Measurements from ENCODE around the gene TREH. TPM values are rescaled to one million over a fixed set of nuclear protein-coding genes. Genes with fewer than 3 reads are reported as not detected.
"Not testable (repeated sequence)": the region's sequence is repeated elsewhere in the genome, so short reads cannot be mapped to it uniquely, and the experiment has no call there.

The TREH gene, protein sequence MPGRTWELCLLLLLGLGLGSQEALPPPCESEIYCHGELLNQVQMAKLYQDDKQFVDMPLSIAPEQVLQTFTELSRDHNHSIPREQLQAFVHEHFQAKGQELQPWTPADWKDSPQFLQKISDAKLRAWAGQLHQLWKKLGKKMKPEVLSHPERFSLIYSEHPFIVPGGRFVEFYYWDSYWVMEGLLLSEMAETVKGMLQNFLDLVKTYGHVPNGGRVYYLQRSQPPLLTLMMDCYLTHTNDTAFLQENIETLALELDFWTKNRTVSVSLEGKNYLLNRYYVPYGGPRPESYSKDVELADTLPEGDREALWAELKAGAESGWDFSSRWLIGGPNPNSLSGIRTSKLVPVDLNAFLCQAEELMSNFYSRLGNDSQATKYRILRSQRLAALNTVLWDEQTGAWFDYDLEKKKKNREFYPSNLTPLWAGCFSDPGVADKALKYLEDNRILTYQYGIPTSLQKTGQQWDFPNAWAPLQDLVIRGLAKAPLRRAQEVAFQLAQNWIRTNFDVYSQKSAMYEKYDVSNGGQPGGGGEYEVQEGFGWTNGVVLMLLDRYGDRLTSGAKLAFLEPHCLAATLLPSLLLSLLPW
- total RNA-seq = not detected

DNA sequence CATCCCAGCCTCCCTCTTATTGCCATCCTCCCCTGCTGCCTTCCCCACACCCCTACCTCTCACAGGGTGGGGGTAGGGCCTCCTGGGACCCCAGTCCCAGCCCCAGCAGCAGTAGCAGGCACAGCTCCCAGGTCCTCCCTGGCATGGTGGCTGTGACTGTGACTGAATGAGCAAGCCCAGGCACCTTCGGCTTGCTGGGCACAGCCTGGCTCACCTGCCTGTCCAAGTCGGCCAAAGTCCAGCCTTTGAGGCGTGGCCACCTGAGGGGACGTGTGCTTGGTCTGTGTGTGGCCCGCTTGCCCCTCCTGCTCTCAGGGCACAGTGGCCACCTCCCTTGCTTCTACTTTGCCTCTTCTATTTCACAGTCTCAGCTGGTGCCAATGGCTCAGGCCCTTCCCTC lies at the start of gene TREH:
Gene TREH, minus strand, starts transcription at position 168 of the 400 bp plus-strand sequence. Its CDS starts 23 bp downstream, at position 145.
- no peak for DNase-seq

DNA sequence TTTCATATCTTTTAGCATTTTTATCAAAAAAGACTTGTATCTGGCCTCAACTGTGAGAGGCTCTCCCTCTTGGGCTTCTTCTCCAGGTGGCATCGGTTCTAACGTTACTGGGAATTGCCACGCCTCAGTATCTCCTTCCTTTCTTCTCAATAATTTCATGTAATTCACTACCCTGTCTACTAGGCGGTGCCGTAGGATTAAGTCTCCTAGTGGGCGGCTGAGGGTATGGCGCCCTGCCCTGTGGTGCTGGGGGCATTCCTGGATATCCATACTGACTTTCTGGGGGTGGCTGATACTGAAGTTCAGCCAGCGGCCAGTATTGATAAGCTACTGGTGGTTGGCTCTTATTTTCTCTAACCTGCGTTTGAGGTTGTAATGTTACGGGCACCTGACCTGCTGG lies 48.7 kb upstream of the TREH start:
- not testable (repeated sequence) for DNase-seq

DNA sequence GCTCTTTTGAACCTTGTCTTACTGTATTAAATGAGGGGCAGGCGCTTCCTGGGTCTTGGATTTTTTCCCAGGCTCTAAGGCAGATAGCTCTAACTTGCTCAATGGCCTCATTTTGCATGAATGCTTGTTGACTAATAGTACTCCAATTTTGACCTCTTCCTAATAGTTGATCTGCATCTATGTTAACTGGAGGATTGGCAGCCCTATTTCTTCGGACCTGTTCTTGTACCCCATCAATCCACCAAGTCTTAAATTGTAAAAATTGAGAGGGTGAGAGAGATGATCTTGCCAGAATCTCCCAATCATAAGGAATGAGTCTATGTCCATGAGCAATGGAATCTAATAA lies 48.2 kb upstream of the TREH start:
- DNase-seq = not testable (repeated sequence)

DNA sequence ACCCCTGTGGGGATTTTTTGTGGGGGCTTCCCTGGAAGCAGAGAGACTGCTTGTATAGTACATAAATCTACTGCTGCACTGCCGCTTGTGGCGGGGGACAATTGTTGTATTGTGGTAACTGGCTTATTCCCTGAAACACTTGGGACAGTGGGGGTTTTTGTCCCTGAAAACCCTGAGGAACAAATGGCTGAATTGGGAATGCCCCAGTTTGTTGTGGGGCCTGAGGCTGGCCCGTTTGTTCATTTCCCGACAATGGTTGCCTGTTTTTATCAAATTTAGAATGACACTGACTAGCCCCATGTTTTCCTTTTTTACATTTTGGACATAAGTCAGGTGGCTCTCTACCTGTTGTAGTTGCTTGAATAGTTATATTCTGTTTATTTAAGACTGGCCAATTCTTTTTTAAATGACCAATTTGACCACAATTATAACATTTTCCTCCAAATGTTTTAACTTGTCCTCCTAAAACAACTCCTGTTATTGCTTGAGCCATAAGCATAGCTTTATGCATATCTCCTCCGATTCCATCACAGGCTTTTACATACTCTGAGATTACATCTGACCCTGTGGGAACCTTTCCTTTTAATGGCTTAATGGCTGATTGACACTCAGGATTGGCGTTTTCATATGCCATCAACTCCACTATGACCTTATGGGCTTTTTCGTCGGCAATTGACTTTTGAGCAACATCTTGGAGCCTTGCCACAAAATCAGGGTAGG lies 47.7 kb upstream of the TREH start:
- not testable (repeated sequence) for DNase-seq

DNA sequence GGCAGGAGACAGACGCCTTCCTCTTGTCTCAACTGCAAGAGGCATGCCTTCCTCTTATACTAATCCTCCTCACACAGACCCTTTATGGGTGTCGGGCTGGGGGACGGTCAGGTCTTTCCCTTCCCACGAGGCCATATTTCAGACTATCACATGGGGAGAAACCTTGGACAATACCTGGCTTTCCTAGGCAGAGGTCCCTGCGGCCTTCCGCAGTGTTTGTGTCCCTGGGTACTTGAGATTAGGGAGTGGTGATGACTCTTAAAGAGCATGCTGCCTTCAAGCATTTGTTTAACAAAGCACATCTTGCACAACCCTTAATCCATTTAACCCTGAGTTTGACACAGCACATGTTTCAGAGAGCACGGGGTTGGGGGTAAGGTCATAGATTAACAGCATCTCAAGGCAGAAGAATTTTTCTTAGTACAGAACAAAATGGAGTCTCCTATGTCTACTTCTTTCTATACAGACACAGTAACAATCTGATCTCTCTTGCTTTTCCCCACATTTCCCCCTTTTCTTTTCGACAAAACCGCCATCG lies 42.1 kb upstream of the TREH start:
- DNase-seq = not testable (repeated sequence)

DNA sequence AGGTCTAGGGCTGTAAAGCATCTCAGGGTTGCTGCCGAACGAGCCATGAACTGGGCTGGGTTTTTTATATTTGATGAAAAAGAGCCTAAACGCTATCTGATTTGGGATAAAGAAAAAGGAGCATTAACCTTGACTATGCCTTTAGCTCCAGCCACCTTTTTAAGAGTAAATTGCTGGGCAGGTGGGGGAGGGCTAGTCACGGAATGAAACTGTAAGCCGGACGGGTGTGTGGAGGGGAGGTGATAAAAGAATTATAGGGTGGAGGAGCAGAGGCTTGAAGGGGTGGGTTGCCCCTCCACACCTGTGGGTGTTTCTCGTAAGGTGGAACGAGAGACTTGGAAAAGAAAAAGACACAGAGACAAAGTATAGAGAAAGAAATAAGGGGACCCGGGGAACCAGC lies 41.3 kb upstream of the TREH start:
- not testable (repeated sequence) for DNase-seq

DNA sequence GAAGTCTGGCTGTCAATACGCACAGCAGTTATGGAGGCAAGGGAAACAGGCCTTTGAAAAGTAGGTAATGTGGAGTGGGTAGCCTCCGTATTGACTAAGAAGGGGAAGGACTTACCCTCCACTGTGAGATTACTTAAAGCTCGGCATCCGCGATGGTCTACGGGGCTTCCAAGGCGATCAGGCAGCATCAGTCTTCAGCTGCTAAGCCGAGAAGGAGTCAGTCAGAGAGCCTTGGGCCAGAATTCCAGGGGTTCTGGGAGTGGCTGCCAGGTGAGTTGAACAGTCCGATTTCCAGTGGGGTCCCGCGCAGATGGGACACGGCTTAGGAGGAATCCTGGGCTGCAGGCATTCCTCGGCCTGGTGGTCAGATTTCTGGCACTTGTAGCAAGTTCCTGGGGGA lies 40.6 kb upstream of the TREH start:
- DNase-seq = not testable (repeated sequence)

DNA sequence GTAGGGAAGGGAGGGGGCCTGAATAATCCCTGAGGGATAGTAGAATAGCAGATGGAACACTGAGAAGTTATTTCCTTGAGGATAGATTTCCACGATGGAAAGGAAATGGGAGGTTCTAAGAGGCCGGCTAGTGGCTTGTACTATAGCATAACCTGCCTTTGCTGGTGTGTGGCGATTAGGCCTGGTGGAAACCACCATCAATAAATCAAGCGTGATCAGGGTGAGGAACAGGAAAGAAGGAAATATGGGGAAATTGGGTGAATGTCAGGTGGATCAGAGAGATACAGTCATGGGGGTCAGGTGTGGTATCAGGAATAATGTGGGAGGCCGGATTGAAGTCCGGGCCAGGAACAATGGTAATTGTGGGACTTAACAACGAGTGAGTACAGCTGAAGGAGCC lies 39.1 kb upstream of the TREH start:
- DNase-seq = not testable (repeated sequence)

DNA sequence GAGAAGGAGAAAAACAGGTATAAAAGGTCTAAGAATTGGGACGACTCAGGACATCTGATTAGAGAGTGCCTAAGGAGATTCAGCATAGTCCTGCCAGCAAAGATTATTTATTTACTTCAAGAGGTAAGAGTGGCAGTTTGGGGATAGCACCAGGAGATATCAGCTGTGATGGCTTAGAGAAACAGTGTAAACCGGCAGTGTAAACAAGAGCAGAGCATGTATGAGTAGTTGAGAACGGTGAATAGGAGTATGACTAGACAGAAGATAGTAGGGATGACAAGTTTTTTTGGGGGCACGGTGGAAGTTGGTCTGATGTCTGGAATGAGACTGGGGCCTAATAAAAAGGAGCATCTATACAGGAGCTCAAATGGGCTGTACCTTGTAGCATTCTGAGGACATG lies 38.3 kb upstream of the TREH start:
- DNase-seq = not testable (repeated sequence)

DNA sequence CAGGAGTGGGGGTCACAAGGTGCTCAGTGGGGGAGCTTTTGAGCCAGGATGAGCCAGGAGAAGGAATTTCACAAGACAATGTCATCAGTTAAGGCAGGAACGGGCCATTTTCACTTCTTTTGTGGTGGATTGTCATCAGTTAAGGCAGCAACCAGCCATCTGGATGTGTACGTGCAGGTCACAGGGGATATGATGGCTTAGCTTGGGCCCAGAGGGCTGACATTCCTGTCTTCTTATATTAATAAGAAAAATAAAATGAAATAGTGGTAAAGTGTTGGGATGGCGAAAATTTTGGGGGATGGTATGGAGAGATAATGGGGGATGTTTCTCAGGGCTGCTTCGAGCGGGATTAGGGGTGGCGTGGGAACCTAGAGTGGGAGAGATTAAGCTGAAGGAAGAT lies 37.8 kb upstream of the TREH start:
- not testable (repeated sequence) for DNase-seq

DNA sequence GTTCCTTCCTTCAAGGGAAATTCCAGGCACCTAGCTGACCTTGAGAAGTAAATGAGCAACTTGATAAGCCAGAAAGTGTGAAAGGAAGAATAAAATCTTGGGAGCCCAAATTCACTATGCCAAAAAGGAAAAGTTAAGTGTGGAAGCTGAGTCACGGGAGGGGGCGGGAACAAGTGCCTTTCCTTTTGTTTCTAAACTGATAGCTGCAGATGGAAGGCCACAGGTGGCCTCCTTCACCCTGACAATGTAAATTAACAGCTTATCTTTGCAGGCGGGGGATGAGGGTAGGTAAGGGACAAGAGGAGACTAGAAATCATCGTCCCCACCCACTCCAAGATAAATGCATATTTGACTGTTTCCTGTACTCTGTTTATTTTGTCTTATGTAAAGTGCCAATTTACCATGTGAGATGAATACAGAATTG lies 36.4 kb upstream of the TREH start:
- DNase-seq = no peak

DNA sequence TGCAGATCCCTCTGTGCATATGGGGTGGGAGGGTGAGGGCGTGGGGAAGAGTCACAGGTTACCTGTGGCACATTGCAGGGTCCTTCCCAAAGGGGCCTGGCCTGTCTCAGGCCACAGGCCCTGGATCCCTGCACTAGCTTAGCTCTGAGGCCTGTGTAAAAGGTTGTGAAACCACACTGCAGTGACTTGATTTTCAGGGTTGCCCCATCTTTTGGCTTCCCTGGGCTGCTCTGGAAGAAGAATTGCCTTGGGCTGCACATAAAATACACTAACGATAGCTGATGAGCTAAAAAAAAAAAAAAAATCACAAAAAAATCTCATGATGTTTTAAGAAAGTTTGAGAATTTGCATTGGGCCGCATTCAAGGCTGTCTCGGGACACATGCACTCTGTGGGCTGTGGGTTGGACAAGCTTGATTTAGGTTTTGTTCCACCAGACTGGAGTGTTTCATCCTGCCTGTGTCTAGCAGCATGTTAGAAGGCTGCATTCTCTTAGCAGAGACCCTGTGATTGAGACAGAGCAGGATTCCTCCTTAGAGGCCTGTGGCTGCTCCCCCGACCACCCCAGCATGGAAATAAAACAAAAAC lies 35.9 kb upstream of the TREH start:
- DNase-seq = no peak

DNA sequence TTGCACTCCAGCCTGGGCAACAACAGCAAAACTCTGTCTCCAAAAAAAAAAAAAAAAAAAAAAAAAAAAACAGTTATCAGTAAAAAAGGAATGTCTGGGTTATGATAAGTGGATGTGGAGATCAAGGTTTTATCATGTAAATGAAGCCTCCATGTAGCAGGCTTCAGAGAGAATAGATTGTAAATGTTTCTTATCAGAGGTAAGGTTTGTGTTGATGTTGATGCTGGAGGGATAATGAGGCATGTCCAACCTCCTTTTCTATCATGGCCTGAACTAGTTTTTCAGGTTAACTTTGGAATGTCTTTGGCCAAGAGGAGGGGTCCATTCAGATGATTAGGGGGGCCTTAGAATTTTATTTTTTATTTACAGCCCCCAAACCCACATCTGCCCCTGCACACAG lies 35.4 kb upstream of the TREH start:
- DNase-seq = no peak

DNA sequence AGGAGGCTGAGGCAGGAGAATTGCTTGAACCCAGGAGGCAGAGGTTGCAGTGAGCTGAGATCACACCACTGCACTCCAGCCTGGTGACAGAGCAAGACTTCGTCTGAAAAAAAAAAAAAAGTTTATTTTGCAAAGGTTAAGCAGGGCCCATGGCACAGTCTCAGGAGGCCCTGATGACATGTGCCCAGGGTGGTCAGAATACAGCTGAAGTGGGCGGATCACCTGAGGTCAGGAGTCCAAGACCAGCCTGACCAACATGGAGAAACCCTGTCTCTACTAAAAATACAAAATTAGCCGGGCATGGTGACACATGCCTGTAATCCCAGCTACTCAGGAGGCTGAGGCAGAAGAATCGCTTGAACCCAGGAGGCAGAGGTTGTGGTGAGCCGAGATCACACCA lies 35.0 kb upstream of the TREH start:
- DNase-seq = not testable (repeated sequence)

DNA sequence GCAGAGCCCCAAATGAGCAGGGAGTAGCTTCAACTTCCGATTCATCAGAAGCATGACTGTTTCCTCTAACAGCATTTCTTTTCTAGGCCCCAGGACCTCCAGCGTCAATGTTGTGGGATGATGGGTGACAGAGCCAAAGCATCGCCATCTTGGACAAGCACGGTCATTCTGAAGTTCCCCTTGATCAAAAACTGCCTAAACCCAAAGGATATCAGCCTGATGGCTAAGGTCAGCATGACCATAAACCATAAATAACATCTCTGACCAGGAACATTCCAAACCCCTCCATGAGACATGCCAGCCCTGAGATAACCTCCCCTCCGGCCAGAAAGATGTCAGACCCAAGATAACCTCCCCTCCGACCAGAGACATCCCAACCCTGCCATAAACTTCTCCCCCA lies 28.8 kb upstream of the TREH start:
- no peak for DNase-seq

DNA sequence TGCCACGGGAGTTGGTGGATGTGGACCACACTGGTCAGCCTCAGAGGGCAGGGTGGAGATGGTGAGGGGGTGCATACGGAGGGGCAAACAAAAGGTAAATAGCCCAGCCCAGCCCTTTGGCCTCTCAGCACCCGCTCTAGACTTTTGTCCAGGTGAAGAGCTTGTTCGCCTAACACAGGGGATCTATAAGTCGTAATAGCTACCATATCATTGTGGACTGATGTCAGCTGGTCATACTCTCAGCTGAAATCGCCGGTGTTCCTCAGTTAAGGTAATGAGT lies 27.0 kb upstream of the TREH start:
- no peak for DNase-seq

DNA sequence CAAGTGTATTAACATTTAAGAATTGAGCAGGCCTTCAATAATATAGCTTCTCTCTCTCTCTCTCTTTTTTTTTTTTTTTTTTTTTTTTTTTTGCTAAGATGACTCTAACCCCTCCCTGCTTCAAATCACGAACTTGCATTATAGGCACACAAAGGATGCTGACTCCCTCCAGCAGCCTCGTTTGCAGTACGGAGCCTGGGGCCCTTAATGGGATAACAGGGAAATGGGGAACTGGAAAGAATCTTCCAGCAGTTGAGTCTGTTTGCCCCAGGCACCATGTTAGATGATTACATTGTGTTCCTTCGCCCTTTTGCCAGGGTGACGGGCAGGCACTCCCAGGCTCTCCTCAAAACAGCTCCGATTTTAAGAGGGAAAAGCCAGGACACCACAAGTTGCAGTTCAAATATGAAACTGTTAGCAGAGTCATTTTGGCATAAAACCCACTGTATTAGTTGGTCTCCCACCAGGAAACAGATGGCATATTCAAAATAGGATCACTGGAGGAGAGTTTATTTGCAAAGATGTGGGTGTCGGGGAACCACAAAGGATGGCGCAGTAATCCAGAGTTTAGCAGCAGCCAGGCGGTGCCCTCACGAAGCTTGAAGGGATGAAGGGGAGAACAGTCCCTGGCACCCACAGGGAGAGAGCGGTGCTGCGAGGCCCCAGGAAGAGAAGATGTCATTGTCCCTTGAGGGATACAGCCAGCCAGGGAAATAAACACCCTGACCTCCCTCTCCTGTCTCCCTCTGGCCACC lies 26.5 kb upstream of the TREH start:
- no peak for DNase-seq

DNA sequence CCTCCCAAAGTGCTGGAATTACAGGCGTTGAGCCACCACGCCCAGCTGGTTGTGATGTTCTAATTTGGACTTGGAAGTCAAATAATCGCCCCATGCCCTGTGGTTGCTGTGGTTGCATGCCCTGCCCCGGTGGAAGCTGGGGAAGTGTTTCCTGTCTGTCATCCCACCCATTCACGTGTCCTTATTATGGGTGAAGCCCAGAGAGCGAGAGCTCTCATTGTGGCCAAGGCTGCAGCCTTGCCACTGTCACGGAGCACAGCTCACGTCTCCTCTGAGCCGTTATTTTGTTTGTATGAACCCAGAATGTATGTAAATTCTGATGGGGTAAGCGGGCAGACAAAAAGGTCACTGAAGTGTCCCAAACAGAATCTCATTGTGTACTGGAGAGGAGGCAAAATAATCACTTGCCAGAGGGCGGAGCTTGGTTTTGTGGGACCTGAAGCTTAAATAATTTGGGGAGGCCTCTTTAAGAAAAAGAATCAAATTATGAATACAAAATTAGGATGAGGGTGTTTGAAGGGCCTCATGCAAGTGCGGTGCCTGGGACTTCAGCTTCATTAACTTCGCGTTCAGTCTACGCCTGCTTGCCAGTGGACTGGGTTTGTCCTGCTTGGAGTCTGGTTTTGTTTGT lies 25.8 kb upstream of the TREH start:
- no peak for DNase-seq

DNA sequence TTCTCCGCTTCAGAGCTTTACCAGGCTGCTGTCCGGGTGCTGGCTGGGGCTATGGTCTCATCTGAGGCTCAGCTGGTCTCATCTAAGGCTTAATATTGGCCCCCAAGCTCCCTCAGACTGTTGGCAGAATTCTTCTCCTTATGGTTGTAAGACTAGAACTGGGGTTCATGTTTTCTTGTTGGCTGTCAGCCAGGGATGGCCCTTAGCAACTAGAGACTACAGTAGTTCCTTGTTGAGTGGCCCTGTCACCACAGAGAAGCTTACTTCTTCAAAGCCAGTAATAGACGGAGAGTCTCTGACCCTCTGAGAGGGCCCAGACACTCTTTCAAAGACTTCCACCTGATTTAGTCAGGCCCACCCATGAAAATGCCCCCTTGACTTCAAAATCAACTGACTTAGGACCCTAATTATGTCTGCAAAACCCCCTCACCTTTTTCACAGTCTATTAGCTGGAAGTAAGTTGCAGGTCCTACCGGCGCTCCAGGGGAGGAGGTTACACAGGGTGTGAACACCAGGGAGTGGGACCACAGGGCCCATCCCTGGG lies 24.2 kb upstream of the TREH start:
- DNase-seq = no peak

DNA sequence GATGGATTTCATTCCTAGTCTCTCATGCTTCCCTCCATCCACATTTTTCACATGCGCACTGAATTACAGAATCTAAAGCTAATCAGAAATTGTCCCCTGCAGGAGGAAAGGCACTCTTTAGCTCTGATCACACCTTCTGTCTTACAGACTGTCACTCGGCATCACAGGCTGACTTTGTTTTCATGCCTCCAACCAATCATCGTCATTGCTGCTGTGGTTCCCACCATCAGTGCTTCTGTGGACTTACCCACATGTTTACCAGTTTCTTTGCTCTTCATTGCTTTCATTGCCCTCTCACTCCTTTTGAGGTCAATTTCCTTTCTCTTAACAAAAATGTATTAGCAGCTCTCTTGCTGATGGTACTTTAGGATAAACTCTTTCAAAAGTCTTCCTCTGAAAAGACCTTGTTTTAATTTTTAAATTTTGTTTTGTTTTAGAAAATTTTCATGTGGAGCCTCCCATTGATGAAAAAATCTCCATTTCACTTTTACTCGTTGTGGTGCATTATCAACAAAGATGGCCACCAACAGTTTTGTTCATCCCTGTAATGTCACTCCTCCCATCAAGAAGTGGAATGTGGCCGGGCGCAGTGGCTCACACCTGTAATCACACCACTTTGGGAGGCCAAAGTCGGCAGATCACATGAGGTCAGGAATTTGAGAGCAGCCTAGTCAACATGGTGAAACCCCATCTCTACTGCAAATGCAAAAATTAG lies 20.2 kb upstream of the TREH start:
- no peak for DNase-seq

DNA sequence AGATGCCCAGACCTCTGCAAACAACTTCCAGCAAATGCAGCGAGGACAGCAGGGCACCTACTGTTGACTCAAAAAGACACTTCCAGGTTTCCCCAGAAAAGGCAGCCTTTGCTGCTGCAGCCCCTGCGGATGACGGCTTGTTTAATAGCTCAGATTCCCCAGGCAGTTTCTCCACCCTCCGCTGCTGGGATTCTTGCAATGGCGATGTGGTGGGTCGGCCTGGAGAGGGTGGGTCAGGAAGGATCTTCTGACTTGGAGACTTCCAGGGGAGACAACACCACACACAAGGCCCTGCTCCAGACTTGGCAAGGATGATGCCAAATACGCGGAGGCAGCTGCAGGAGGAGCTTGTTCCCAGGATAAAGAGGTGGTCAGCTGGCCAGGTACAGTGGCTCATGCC lies 17.9 kb upstream of the TREH start:
- no peak for DNase-seq

All from occipital lobe (tissue), 2 donors.